ENCODE results near the gene LPIN1. TPM values are rescaled to one million over a fixed set of nuclear protein-coding genes. Genes with fewer than 3 reads are reported as not detected.

Gene LPIN1
- total and polyA plus RNA-seq, 2 of the 13 experiments (the other 11 are each of a cell fraction or from before 2014, with no cell fraction given): 9.7 to 19.4 TPM

- no TSS peak for BruUV-seq (replicated peaks)
- FAIRE-seq (no peak), DNase-seq (ENCODE audit: low spot score) (no peak), ATAC-seq (no peak)
- 13% methylated on average over 2 of the region's 2 CpGs for WGBS (ENCODE audit: low lambda C conversion rate)
- H3K27ac ChIP-seq (ENCODE audit: extremely low read length, insufficient read depth, low read length): no peak overlapping the region
- CTCF ChIA-PET (ENCODE audit: low intra/inter-chr PET ratio, low total read pairs): no interaction called here
- no peaks in the 10 kb centered on the region for H3K9me3 ChIP-seq (ENCODE audit: low read length)
- intact Hi-C loops (cut with micrococcal nuclease; ENCODE audit: unreplicated experiment): no loop called here
- H2AFZ ChIP-seq (ENCODE audit: low read length): no peak overlapping the region
- H3K4me2 ChIP-seq (ENCODE audit: low read depth, low read length): no peak overlapping the region
- H3K4me1 ChIP-seq (ENCODE audit: insufficient read depth, low read length): peaks cover 15% of the 10 kb centered on the region
- peaks cover 0 to 16% of the 10 kb centered on the region in 2 experiments; a peak in 1 of 5 replicates for H3K27me3 ChIP-seq (ENCODE audit: control insufficient read depth in 1 of 2, insufficient read depth in 2 of 2, low read length in 2 of 2)
- POLR2A ChIA-PET: no interaction called here
- TF ChIP-seq ZNF687 (CRISPR knock-in tag; IDR thresholded peaks at IDR 0.05): no peak
- no peaks in the 10 kb centered on the region for H4K20me1 ChIP-seq (ENCODE audit: insufficient read depth, low read length)
- in situ Hi-C loops (cut with HindIII; ENCODE audit: extremely low pct_ligation_motif_present, low pct_unique_long_range_greater_than_20kb): no loop called here
- no peaks in the 10 kb centered on the region for H3K36me3 ChIP-seq (replicated peaks in 1 of 2; ENCODE audit: control insufficient read depth in 1 of 2, insufficient read depth in 2 of 2, low read length in 2 of 2)
- no peaks in the 10 kb centered on the region for H3K79me2 ChIP-seq (ENCODE audit: insufficient read depth, low read length)
- no peak overlapping the region for H3K4me3 ChIP-seq (replicated peaks in 1 of 3; ENCODE audit: insufficient read depth in 1 of 3, low read depth in 2 of 3, low read length in 3 of 3)
- no peak overlapping the region for H3K9ac ChIP-seq (ENCODE audit: insufficient read depth, low read depth, low read length)
Measured at GRCh38 chr2:11875481-11875880, 129.0 kb downstream of the LPIN1 start.

GRCh38 chr2:11876436-11876835 lies 130.0 kb downstream of the LPIN1 start:
- Histone ChIP-seq H3K4me3 (replicated peaks in 1 of 3; ENCODE audit: insufficient read depth in 1 of 3, low read depth in 2 of 3, low read length in 3 of 3) (no peak overlapping the region), H2AFZ (ENCODE audit: low read length) (no peak overlapping the region), H3K36me3 (replicated peaks in 1 of 2; ENCODE audit: control insufficient read depth in 1 of 2, insufficient read depth in 2 of 2, low read length in 2 of 2) (no peaks in the 10 kb centered on the region), H3K27ac (ENCODE audit: extremely low read length, insufficient read depth, low read length) (no peak overlapping the region), H3K4me1 (ENCODE audit: insufficient read depth, low read length) (peaks cover 15% of the 10 kb centered on the region), H3K9me3 (ENCODE audit: low read length) (no peaks in the 10 kb centered on the region), H3K9ac (ENCODE audit: insufficient read depth, low read depth, low read length) (no peak overlapping the region), H3K27me3 (ENCODE audit: control insufficient read depth in 1 of 2, insufficient read depth in 2 of 2, low read length in 2 of 2) (peaks cover 0 to 12% of the 10 kb centered on the region in 2 experiments; a peak in 1 of 5 replicates), H3K4me2 (ENCODE audit: low read depth, low read length) (no peak overlapping the region), H4K20me1 (ENCODE audit: insufficient read depth, low read length) (no peaks in the 10 kb centered on the region), H3K79me2 (ENCODE audit: insufficient read depth, low read length) (no peaks in the 10 kb centered on the region)
- in situ Hi-C loops (cut with HindIII; ENCODE audit: extremely low pct_ligation_motif_present, low pct_unique_long_range_greater_than_20kb) (no loop called here), intact Hi-C loops (cut with micrococcal nuclease; ENCODE audit: unreplicated experiment) (no loop called here)
- FAIRE-seq: no peak
- DNase-seq (ENCODE audit: low spot score): no peak
- CTCF ChIA-PET (ENCODE audit: low intra/inter-chr PET ratio, low total read pairs): no interaction called here
- BruUV-seq (replicated peaks): no TSS peak
- POLR2A ChIA-PET: no interaction called here
- TF ChIP-seq ZNF580 (CRISPR knock-in tag; IDR thresholded peaks at IDR 0.05; ENCODE audit: borderline replicate concordance, low read depth): no peak
- TF ChIP-seq HNF4A (CRISPR knock-in tag; IDR thresholded peaks at IDR 0.05): no peak
- TF ChIP-seq ATF6 (CRISPR knock-in tag; conservative IDR thresholded peaks at IDR 0.05): no peak
- TF ChIP-seq ZFAT (CRISPR knock-in tag; conservative IDR thresholded peaks at IDR 0.05): no peak
- TF ChIP-seq PRDM15 (CRISPR knock-in tag; IDR thresholded peaks at IDR 0.05): no peak
- no peak for TF ChIP-seq KMT2B (CRISPR knock-in tag; IDR thresholded peaks at IDR 0.05)
- no peak for TF ChIP-seq CBX1 (IDR thresholded peaks at IDR 0.05; ENCODE audit: low read depth)
- 46% methylated on average over 6 of the region's 6 CpGs for WGBS (ENCODE audit: low lambda C conversion rate)
- ATAC-seq: no peak
